KOPT-K1 (cell line): ENCODE measurements around the gene MOV10L1.

ENCODE experiments used
- H3K27ac ChIP-seq: fragments of 200-600 bp; sonication (generic); 2 replicates; pipeline ENCODE4 v1.5.1; 2016; ENCODE audit warnings: antibody characterized with exemption, mild to moderate bottlenecking, low read depth, low read length; ENCODE audit not compliant: poor library complexity, severe bottlenecking
- H3K36me3 ChIP-seq: fragments of 200-600 bp; sonication (generic); 2 replicates; pipeline ENCODE4 v1.5.1; 2017; ENCODE audit warnings: antibody characterized with exemption, mild to moderate bottlenecking, low read length, moderate library complexity; ENCODE audit not compliant: insufficient read depth
- H3K9me3 ChIP-seq: fragments of 200-600 bp; sonication (generic); 2 replicates; pipeline ENCODE4 v1.5.1; 2017; ENCODE audit warnings: antibody characterized with exemption, low read length, mild to moderate bottlenecking; ENCODE audit not compliant: insufficient read depth, poor library complexity, severe bottlenecking

Gene MOV10L1

GRCh38 chr22:50205781-50206569, 116.2 kb downstream of the MOV10L1 start:
- Histone ChIP-seq H3K27ac (no peak overlapping the region), H3K36me3 (peaks cover 79% of the 10 kb centered on the region), H3K9me3 (no peaks in the 10 kb centered on the region)

- Histone ChIP-seq H3K36me3 (peaks cover 83% of the 10 kb centered on the region), H3K27ac (no peak overlapping the region)
Observed at GRCh38 chr22:50206599-50206998, 116.8 kb downstream of the MOV10L1 start.

GRCh38 chr22:50207383-50208140, 117.8 kb downstream of the MOV10L1 start:
- peaks cover 92% of the 10 kb centered on the region for H3K36me3 ChIP-seq
- H3K27ac ChIP-seq, result no peak overlapping the region
- H3K9me3 ChIP-seq, result no peaks in the 10 kb centered on the region

More at GRCh38 chr22:50206599-50206998, 116.8 kb downstream of the MOV10L1 start:
- H3K9me3 ChIP-seq, result no peaks in the 10 kb centered on the region

GRCh38 chr22:50208430-50208938, 118.7 kb downstream of the MOV10L1 start:
- H3K9me3 ChIP-seq, result no peaks in the 10 kb centered on the region
- H3K27ac ChIP-seq, result no peak overlapping the region
- peaks cover 92% of the 10 kb centered on the region for H3K36me3 ChIP-seq

- H3K27ac ChIP-seq, result no peak overlapping the region
- peaks cover 92% of the 10 kb centered on the region for H3K36me3 ChIP-seq
- H3K9me3 ChIP-seq, result no peaks in the 10 kb centered on the region
Observed at GRCh38 chr22:50208939-50209892, 119.4 kb downstream of the MOV10L1 start.

- H3K27ac ChIP-seq, result no peak overlapping the region
- peaks cover 92% of the 10 kb centered on the region for H3K36me3 ChIP-seq
- H3K9me3 ChIP-seq, result no peaks in the 10 kb centered on the region
Observed at GRCh38 chr22:50209893-50210292, 120.1 kb downstream of the MOV10L1 start.

- no peaks in the 10 kb centered on the region for H3K9me3 ChIP-seq
- H3K36me3 ChIP-seq, result peaks cover 92% of the 10 kb centered on the region
- no peak overlapping the region for H3K27ac ChIP-seq
Observed at GRCh38 chr22:50210378-50211139, 120.8 kb downstream of the MOV10L1 start.

GRCh38 chr22:50211147-50211546, 121.3 kb downstream of the MOV10L1 start:
- Histone ChIP-seq H3K36me3 (peaks cover 92% of the 10 kb centered on the region), H3K9me3 (no peaks in the 10 kb centered on the region), H3K27ac (no peak overlapping the region)
